ENCODE data around the gene MOB3A. TPM values are rescaled to one million over a fixed set of nuclear protein-coding genes. Genes with fewer than 3 reads are reported as not detected.

MOB3A gene
- total and polyA plus RNA-seq, 2 of the 8 experiments (the other 6 are each of a cell fraction or from before 2014, with no cell fraction given), result 9.2 to 9.6 TPM

GRCh38 chr19:2123682-2124387, 27.7 kb upstream of the MOB3A start:
- 94% methylated on average over 25 of the region's 25 CpGs; no CpG with 5 or more reads in 1 of the 2 experiments for WGBS, 2 experiments (ENCODE audit: extremely low coverage in 1 of 2, insufficient coverage in 1 of 2, insufficient read length in 1 of 2, insufficient replicate concordance in 2 of 2, low coverage in 1 of 2, low lambda C conversion rate in 2 of 2, missing lambda C conversion rate in 1 of 2)
- peaks cover 10 to 35% of the 10 kb centered on the region in 2 experiments for H4K20me1 ChIP-seq (replicated peaks in 1 of 2; ENCODE audit: control insufficient read depth in 1 of 2, insufficient read depth in 2 of 2, low read length in 2 of 2)
- no peak for TF ChIP-seq TAF7 (optimal IDR thresholded peaks at IDR 0.05; ENCODE audit: borderline replicate concordance, low read depth, low read length)
- TF ChIP-seq HDAC2 (IDR thresholded peaks at IDR 0.05; ENCODE audit: borderline replicate concordance in 1 of 2, low read depth in 2 of 2, low read length in 2 of 2), result 0 out of 4 replicates have a peak, but pooled peaks of 1 of the 2 experiments have one; percentile 35
- TF ChIP-seq RAD21 (IDR thresholded peaks at IDR 0.05 in 1 of 2, conservative IDR thresholded peaks at IDR 0.05 in 1 of 2; ENCODE audit: low read depth in 2 of 2, low read length in 2 of 2), result no peak; a peak in 1 of 4 replicates
- TF ChIP-seq SAP30 (IDR thresholded peaks at IDR 0.05; ENCODE audit: insufficient read depth, insufficient replicate concordance, low read length), result no peak
- TF ChIP-seq EZH2 (IDR thresholded peaks at IDR 0.05; ENCODE audit: low read depth, low read length, severe bottlenecking), result no peak
- TF ChIP-seq EGR1 (IDR thresholded peaks at IDR 0.05; ENCODE audit: borderline replicate concordance, low read depth, low read length), result peak; percentile 84
- TF ChIP-seq SUZ12 (IDR thresholded peaks at IDR 0.05; ENCODE audit: low read length), result no peak
- peak; percentile 37; the same call in 1 of the 2 replicates for TF ChIP-seq POLR2AphosphoS5 (IDR thresholded peaks at IDR 0.05; ENCODE audit: low read depth, low read length)
- TF ChIP-seq MAX (IDR thresholded peaks at IDR 0.05), result no peak

More at GRCh38 chr19:2123682-2124387, 27.7 kb upstream of the MOB3A start:
- H3K9me3 ChIP-seq (ENCODE audit: insufficient read depth in 2 of 2, low read depth in 1 of 2, low read length in 1 of 2), result no peaks in the 10 kb centered on the region
- no peak overlapping the region for H3K14ac ChIP-seq (ENCODE audit: insufficient read length)
- ChIA-PET POLR2A (ENCODE audit: partially characterized antibody) (interaction anchor here (0.8 to 1.7 kb wide), 9 partner anchors 10 to 130 kb away, joined by 3 to 6 read pairs (median 4); no protein-coding TSS in a partner anchor), CTCF (ENCODE audit: partially characterized antibody) (interaction anchor here (1.0 to 2.3 kb wide), 5 partner anchors 10 to 27 kb away, joined by 3 to 8 read pairs (median 5); no protein-coding TSS in a partner anchor)
- no peak overlapping the region for H2AK5ac ChIP-seq (ENCODE audit: low read depth, low read length)
- H2BK15ac ChIP-seq (ENCODE audit: low read length), result no peak overlapping the region
- no peak for FAIRE-seq
- H2BK12ac ChIP-seq (ENCODE audit: low read depth, low read length), result no peak overlapping the region
- no peaks in the 10 kb centered on the region; a peak in 1 of 4 replicates for H3K79me2 ChIP-seq (ENCODE audit: control insufficient read depth in 1 of 2, insufficient read depth in 2 of 2, low read length in 2 of 2)
- no peak overlapping the region for H2BK120ac ChIP-seq (replicated peaks; ENCODE audit: low read depth, low read length)
- H3K56ac ChIP-seq (replicated peaks; ENCODE audit: insufficient read length, low read depth, low read length), result no peak overlapping the region
- H3K18ac ChIP-seq (ENCODE audit: extremely low read depth, low read length), result no peak overlapping the region
- H3K4ac ChIP-seq (replicated peaks; ENCODE audit: insufficient read length, low read depth, low read length), result no peak overlapping the region
- H4K91ac ChIP-seq (replicated peaks; ENCODE audit: insufficient read length, low read length), result no peak overlapping the region
- no peak overlapping the region for H2BK20ac ChIP-seq (ENCODE audit: low read length)
- 0 out of 2 replicates have a peak overlapping the region, but pooled peaks have one; percentile 35 for H2BK5ac ChIP-seq (ENCODE audit: low read depth, low read length)
- no peak overlapping the region for H3K23ac ChIP-seq (ENCODE audit: insufficient read length)
- H3K4me1 ChIP-seq (replicated peaks in 1 of 4; ENCODE audit: control insufficient read depth in 3 of 4, insufficient read depth in 4 of 4, low read length in 3 of 4), result no peaks in the 10 kb centered on the region
- H3K27me3 ChIP-seq (replicated peaks in 1 of 4; ENCODE audit: control insufficient read depth in 3 of 4, extremely low read depth in 1 of 4, insufficient read depth in 3 of 4, low read length in 3 of 4), result no peaks in the 10 kb centered on the region
- no peak overlapping the region for H3K4me3 ChIP-seq (ENCODE audit: extremely low read depth in 1 of 4, insufficient read depth in 2 of 4, low read depth in 3 of 4, low read length in 4 of 4)
- H3K27ac ChIP-seq (ENCODE audit: low read depth, low read length), result no peak overlapping the region
- no peak overlapping the region for H2AFZ ChIP-seq (ENCODE audit: low read length)
- peak; percentile 25 to 86 for DNase-seq (ENCODE audit: low read depth in 1 of 2, low spot score in 2 of 2)
- H3K36me3 ChIP-seq (ENCODE audit: control insufficient read depth in 2 of 4, insufficient read depth in 4 of 4, low read length in 3 of 4), result peaks cover 36 to 59% (median 52%) of the 10 kb centered on the region in 4 experiments
- H3K9ac ChIP-seq (replicated peaks in 1 of 4; ENCODE audit: extremely low read depth in 1 of 4, low read depth in 3 of 4, low read length in 3 of 4), result no peak overlapping the region
- no peak overlapping the region; the same call in 1 of the 2 replicates for H4K8ac ChIP-seq (ENCODE audit: extremely low read depth, insufficient read depth, low read length)
- no peak overlapping the region for H4K5ac ChIP-seq (ENCODE audit: insufficient read length, low read depth, low read length)
- H3K79me1 ChIP-seq (ENCODE audit: low read depth, low read length), result peaks cover 8% of the 10 kb centered on the region
- H3K4me2 ChIP-seq (ENCODE audit: insufficient read depth in 1 of 2, low read depth in 2 of 2, low read length in 2 of 2), result no peak overlapping the region
- H3K23me2 ChIP-seq (ENCODE audit: low read depth, low read length), result no peaks in the 10 kb centered on the region

Data from H1 (cell line).